Smooth muscle cell (in vitro differentiated cells): ENCODE measurements around the gene PRKCQ. TPM values are rescaled to one million over a fixed set of nuclear protein-coding genes. Genes with fewer than 3 reads are reported as not detected.

Experiments
- DNase-seq: peaks from one replicate; lab custom pipeline; 2025; ENCODE audit not compliant: unreplicated experiment; lab: John Stamatoyannopoulos, UW
- H2AFZ ChIP-seq: fragments of 200-600 bp; sonication (generic); 2 replicates; pipeline ENCODE4 v1.6.0; 2016; ENCODE audit warnings: antibody characterized with exemption, low read depth, mild to moderate bottlenecking
- H3F3A ChIP-seq: fragments of 200-600 bp; sonication (generic); 2 replicates; pipeline ENCODE4 v1.6.0; 2017; ENCODE audit warnings: antibody characterized with exemption, low read depth
- H3K27ac ChIP-seq: fragments of 200-600 bp; sonication (generic); 2 replicates; pipeline ENCODE4 v1.5.1; 2016; ENCODE audit warnings: low read depth, mild to moderate bottlenecking
- H3K27me3 ChIP-seq: fragments of 200-600 bp; sonication (generic); 2 replicates; pipeline ENCODE4 v1.6.1; 2016; ENCODE audit warnings: low read depth, mild to moderate bottlenecking
- H3K36me3 ChIP-seq: fragments of 200-600 bp; sonication (generic); 2 replicates; pipeline ENCODE4 v1.5.1; 2016; ENCODE audit warnings: low read depth
- H3K4me1 ChIP-seq: fragments of 200-600 bp; sonication (generic); 2 replicates; pipeline ENCODE4 v1.5.1; 2016; ENCODE audit warnings: low read depth
- H3K4me2 ChIP-seq: fragments of 200-600 bp; sonication (generic); 2 replicates; pipeline ENCODE4 v1.6.0; 2016; ENCODE audit warnings: mild to moderate bottlenecking
- H3K4me3 ChIP-seq: fragments of 200-600 bp; sonication (generic); 2 replicates; pipeline ENCODE4 v1.5.1; 2016; ENCODE audit warnings: mild to moderate bottlenecking
- H3K79me2 ChIP-seq: fragments of 200-600 bp; sonication (generic); 2 replicates; pipeline ENCODE4 v1.6.0; 2016; ENCODE audit warnings: low read depth, mild to moderate bottlenecking
- H3K9ac ChIP-seq: fragments of 200-600 bp; sonication (generic); 2 replicates; pipeline ENCODE4 v1.6.0; 2016; ENCODE audit warnings: low read depth
- H3K9me3 ChIP-seq: fragments of 200-600 bp; sonication (generic); replicated peaks from 2 replicates; pipeline ENCODE4 v1.5.1; 2016; ENCODE audit warnings: low read depth
- H4K20me1 ChIP-seq: fragments of 200-600 bp; sonication (generic); 2 replicates; pipeline ENCODE4 v1.6.0; 2016; ENCODE audit warnings: low read depth
- WGBS: methylation state at CpG from one replicate; pipeline ENCODE4 v1.1.7; 2016; ENCODE audit warnings: low lambda C conversion rate; 5-methylcytosine and 5-hydroxymethylcytosine counted together
- polyA plus RNA-seq: library from polyadenylated mRNA; unstranded; fragments of >200 nt; fragmentation: Nextera tagmentation; extraction: Ambion mirVana; gene quantifications from 2 replicates; pipeline ENCODE4 v1.2.1, GENCODE V29; 2016
- total RNA-seq: library from RNA; depleted of rRNA; stranded (reverse); fragments of >200 nt; gene quantifications from 2 replicates; pipeline ENCODE4 v1.2.3, GENCODE V29; 2014
- TF ChIP-seq, protein P1 (sequence below): fragments of 200-600 bp; sonication (generic); IDR thresholded peaks from 2 replicates; pipeline ENCODE4 v1.5.1; 2017; ENCODE audit warnings: borderline replicate concordance, mild to moderate bottlenecking, antibody characterized with exemption; ENCODE audit not compliant: insufficient read depth, poor library complexity, severe bottlenecking

The PRKCQ gene
- total and polyA plus RNA-seq, 2 experiments from 2014 or later = 0.27 to 0.38 TPM

DNA sequence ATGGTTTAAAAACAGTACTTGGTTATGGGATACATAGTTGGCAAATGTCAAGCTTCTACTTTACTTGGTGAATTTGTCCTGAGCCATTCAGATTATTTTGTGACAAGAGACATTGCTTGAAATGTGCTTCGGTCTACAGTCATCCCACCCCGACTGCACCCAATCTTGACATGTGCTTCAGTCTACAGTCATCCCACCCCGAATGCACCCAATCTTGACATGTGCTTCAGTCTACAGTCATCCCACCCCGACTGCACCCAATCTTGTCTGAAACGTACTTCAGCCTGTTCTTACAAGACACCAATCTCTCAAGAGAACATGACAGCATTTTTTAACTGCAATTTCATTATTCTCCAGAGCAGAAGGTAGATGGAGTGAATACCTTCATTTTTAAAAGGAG lies 47.8 kb downstream of the PRKCQ start:
- 95% methylated on average over 5 of the region's 5 CpGs for WGBS

DNA sequence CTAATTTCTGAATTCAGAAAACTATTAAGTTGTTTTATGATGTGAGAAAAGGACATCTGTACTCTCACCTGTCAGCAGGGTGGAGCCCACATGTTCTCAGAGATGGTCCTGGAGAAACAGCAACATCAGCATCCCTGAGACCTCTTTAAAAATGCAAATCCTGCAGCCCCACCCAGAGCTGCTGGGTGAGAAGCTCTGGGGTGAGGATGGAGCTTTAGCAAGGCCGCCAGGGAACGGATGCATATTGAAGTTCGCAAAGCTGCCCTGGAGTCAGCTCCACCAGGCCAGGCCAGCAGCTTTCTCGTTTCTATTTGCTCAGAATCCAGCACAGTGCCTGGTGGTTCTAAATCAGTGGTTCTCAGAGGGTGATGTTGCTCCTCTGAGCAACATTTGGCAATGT lies 49.1 kb downstream of the PRKCQ start:
- TF ChIP-seq, protein P1, sequence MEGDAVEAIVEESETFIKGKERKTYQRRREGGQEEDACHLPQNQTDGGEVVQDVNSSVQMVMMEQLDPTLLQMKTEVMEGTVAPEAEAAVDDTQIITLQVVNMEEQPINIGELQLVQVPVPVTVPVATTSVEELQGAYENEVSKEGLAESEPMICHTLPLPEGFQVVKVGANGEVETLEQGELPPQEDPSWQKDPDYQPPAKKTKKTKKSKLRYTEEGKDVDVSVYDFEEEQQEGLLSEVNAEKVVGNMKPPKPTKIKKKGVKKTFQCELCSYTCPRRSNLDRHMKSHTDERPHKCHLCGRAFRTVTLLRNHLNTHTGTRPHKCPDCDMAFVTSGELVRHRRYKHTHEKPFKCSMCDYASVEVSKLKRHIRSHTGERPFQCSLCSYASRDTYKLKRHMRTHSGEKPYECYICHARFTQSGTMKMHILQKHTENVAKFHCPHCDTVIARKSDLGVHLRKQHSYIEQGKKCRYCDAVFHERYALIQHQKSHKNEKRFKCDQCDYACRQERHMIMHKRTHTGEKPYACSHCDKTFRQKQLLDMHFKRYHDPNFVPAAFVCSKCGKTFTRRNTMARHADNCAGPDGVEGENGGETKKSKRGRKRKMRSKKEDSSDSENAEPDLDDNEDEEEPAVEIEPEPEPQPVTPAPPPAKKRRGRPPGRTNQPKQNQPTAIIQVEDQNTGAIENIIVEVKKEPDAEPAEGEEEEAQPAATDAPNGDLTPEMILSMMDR = no peak
- no peak overlapping the region for H3K9ac ChIP-seq
- H2AFZ ChIP-seq = no peak overlapping the region
- H3K27ac ChIP-seq = no peak overlapping the region
- H3K27me3 ChIP-seq = peaks cover 5% of the 10 kb centered on the region
- no peak overlapping the region for H3K4me3 ChIP-seq
- H3K4me2 ChIP-seq = no peak overlapping the region
- H3K9me3 ChIP-seq = no peaks in the 10 kb centered on the region
- H3K79me2 ChIP-seq = no peaks in the 10 kb centered on the region
- H3F3A ChIP-seq = no peaks in the 10 kb centered on the region
- no peaks in the 10 kb centered on the region for H4K20me1 ChIP-seq
- H3K36me3 ChIP-seq = no peaks in the 10 kb centered on the region
- WGBS = 71% methylated on average over 4 of the region's 4 CpGs
- no peak for DNase-seq
- H3K4me1 ChIP-seq = no peaks in the 10 kb centered on the region

More for the DNA sequence above, 47.8 kb downstream of the PRKCQ start:
- no peak overlapping the region for H3K27ac ChIP-seq
- no peaks in the 10 kb centered on the region for H3K9me3 ChIP-seq
- no peaks in the 10 kb centered on the region for H4K20me1 ChIP-seq
- no peaks in the 10 kb centered on the region for H3K36me3 ChIP-seq
- no peaks in the 10 kb centered on the region for H3F3A ChIP-seq
- no peaks in the 10 kb centered on the region for H3K4me1 ChIP-seq
- no peak overlapping the region for H3K4me2 ChIP-seq
- no peak overlapping the region for H3K4me3 ChIP-seq
- no peak overlapping the region for H2AFZ ChIP-seq
- peaks cover 5% of the 10 kb centered on the region for H3K27me3 ChIP-seq
- TF ChIP-seq, protein P1 = no peak
- DNase-seq = no peak
- H3K9ac ChIP-seq = no peak overlapping the region
- H3K79me2 ChIP-seq = no peaks in the 10 kb centered on the region

DNA sequence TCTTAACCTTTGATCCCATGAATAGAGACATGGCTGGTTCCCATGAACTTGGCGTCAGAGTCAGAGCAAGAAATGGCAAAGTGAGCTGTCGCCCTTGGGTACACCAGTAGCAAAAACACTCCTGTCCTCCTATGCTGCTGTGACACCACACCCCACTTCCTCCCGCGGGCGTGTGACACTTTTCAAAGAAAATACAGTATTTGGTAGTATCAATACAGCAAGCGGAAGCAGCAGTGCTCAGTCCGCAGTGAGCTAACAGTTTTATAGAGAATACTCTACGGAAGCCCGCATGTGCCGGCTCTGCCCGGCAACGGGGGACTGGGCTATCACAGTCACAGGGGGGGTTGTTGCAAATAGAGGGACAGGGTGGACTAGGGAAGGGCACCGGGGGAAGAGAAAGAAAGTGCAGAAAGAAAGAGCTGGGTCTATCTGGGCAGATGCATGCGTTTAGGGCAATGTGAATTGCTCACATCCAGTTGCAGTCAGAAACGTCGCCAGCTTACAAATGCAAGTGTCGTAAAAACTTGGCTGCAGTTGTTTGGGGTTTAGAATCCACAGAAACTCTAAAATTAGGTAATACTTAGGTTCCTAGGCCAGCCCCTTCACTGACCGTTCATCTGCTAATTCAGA lies 49.8 kb downstream of the PRKCQ start:
- 83% methylated on average over 18 of the region's 18 CpGs for WGBS
- no peaks in the 10 kb centered on the region for H3K36me3 ChIP-seq

More for the DNA sequence above, 49.8 kb downstream of the PRKCQ start:
- TF ChIP-seq, protein P1 = no peak
- Histone ChIP-seq H3K4me2 (no peak overlapping the region), H3F3A (no peaks in the 10 kb centered on the region), H3K4me1 (no peaks in the 10 kb centered on the region), H3K27me3 (peaks cover 5% of the 10 kb centered on the region), H3K4me3 (no peak overlapping the region), H3K9ac (no peak overlapping the region), H3K27ac (no peak overlapping the region), H2AFZ (no peak overlapping the region), H4K20me1 (no peaks in the 10 kb centered on the region), H3K9me3 (no peaks in the 10 kb centered on the region), H3K79me2 (no peaks in the 10 kb centered on the region)
- no peak for DNase-seq
